Measurements from ENCODE around the gene CNTNAP5.

The CNTNAP5 gene

DNA sequence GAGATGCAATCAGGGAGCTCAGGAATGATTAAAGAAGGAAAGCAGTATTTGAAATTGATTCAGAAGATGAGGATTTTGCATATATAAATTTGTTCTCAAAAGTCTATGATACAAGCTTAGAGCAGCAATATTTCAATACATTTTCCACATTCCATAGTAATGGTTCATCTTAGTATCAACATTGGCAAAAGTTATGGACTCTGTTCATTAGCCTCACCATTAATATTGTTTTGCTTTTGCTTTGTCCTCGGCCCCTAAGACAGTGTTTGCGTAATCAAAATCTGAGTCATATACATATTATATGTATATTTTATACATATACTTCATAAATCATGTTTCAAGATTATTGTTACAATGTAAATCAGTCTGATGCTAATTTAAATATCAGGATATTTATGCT lies 176.6 kb downstream of the CNTNAP5 start:
- H3K4me1 ChIP-seq, result no peaks in the 10 kb centered on the region
- no peaks in the 10 kb centered on the region for H3K36me3 ChIP-seq (ENCODE audit: control insufficient read depth, insufficient read depth, low read length)

DNA sequence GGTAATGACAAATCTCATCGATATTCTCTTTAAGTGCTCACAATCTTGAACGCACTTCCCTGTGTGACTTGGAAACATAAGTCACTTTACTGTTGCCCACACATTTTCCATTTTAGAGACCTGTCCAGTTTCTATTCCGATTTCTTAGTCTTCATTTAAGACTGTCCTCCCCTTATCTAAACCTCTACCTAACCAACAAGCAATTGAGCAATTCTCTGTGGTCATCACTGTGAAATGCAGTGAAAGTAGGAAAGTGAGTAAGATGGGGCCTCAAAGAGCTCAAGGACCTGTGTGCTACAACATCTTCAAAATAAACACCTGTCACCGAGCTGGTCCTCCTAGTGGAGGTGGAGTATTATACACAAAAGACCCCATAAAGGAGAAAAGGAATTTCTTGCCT lies 184.4 kb downstream of the CNTNAP5 start:
- H3K4me1 ChIP-seq, result no peaks in the 10 kb centered on the region
- no peak overlapping the region for H3K27ac ChIP-seq
- H3K9ac ChIP-seq, result no peak overlapping the region
- no peak overlapping the region for H3K4me3 ChIP-seq (ENCODE audit: low read depth, low read length)
- no peaks in the 10 kb centered on the region for H3K36me3 ChIP-seq (ENCODE audit: control insufficient read depth, insufficient read depth, low read length)
- H3K4me2 ChIP-seq (ENCODE audit: low read length), result no peak overlapping the region
- TF ChIP-seq, protein P1, sequence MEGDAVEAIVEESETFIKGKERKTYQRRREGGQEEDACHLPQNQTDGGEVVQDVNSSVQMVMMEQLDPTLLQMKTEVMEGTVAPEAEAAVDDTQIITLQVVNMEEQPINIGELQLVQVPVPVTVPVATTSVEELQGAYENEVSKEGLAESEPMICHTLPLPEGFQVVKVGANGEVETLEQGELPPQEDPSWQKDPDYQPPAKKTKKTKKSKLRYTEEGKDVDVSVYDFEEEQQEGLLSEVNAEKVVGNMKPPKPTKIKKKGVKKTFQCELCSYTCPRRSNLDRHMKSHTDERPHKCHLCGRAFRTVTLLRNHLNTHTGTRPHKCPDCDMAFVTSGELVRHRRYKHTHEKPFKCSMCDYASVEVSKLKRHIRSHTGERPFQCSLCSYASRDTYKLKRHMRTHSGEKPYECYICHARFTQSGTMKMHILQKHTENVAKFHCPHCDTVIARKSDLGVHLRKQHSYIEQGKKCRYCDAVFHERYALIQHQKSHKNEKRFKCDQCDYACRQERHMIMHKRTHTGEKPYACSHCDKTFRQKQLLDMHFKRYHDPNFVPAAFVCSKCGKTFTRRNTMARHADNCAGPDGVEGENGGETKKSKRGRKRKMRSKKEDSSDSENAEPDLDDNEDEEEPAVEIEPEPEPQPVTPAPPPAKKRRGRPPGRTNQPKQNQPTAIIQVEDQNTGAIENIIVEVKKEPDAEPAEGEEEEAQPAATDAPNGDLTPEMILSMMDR (IDR thresholded peaks at IDR 0.05), result no peak
- no peaks in the 10 kb centered on the region for H3K79me2 ChIP-seq
- no peak overlapping the region for H2AFZ ChIP-seq
- H3K27me3 ChIP-seq (ENCODE audit: control insufficient read depth, insufficient read depth, low read length), result no peaks in the 10 kb centered on the region
- H3K9me3 ChIP-seq (ENCODE audit: control insufficient read depth, low read length), result no peaks in the 10 kb centered on the region

More for the DNA sequence above, 176.6 kb downstream of the CNTNAP5 start:
- no peak overlapping the region for H3K27ac ChIP-seq
- no peak overlapping the region for H3K4me2 ChIP-seq (ENCODE audit: low read length)
- H2AFZ ChIP-seq, result no peak overlapping the region
- H3K9ac ChIP-seq, result no peak overlapping the region
- no peaks in the 10 kb centered on the region for H3K27me3 ChIP-seq (ENCODE audit: control insufficient read depth, insufficient read depth, low read length)
- H3K9me3 ChIP-seq (ENCODE audit: control insufficient read depth, low read length), result no peaks in the 10 kb centered on the region
- H3K79me2 ChIP-seq, result no peaks in the 10 kb centered on the region
- TF ChIP-seq, protein P1 (IDR thresholded peaks at IDR 0.05), result no peak
- H3K4me3 ChIP-seq (ENCODE audit: low read depth, low read length), result no peak overlapping the region

DNA sequence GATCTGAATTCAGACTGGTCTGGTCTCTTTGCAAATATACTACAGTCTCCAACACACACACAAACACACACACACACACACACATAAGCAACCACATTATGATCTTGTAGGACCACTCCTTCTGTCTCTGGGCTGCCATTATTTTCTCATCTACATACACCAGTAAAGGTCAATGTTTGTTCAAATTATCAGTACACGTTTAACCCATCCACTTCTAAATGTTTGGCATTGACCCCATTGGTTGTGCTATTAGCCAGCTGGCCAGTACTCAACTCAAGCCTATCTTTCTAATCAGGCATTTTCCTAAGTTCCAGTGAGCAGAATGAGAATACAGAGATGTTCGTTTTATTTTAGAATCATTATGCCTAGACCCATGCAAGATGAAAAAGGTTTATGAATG lies 186.4 kb downstream of the CNTNAP5 start:
- TF ChIP-seq, protein P1 (IDR thresholded peaks at IDR 0.05), result no peak
- H3K9me3 ChIP-seq (ENCODE audit: control insufficient read depth, low read length), result no peaks in the 10 kb centered on the region
- H3K4me2 ChIP-seq (ENCODE audit: low read length), result no peak overlapping the region

DNA sequence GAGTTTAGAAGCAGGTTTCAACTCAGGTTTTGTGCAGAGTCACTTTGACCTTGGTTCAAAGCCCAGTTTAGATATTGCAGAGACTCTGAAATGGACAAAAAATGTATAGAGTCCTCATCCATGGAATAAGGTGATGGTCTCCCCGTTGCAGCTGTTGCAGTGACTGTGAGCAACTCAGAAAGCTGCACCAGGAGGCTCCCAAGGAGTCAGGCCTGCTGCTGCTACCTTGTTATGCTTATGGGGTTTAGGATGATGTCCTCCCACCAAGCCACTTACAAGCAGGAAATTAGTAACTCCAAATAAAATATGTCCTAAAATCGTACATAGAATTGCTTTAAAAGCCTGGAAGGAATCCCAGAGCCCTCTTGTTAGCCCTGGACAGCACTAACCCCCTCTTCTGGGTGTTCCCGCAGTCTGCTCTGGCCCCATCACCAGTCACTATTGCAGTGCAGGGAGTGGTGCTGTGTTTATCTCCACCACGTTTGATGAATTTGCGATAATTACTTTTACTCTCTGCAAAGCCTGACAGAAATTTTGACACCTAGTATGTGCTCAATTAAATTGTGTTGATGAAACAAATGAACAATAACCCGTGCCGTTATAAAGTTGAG lies 189.0 kb downstream of the CNTNAP5 start:
- no peak overlapping the region for H3K4me2 ChIP-seq (ENCODE audit: low read length)
- H3K27me3 ChIP-seq (ENCODE audit: control insufficient read depth, insufficient read depth, low read length), result no peaks in the 10 kb centered on the region
- no peaks in the 10 kb centered on the region for H3K9me3 ChIP-seq (ENCODE audit: control insufficient read depth, low read length)
- no peaks in the 10 kb centered on the region for H3K4me1 ChIP-seq
- H3K9ac ChIP-seq, result no peak overlapping the region
- H3K4me3 ChIP-seq (ENCODE audit: low read depth, low read length), result no peak overlapping the region
- no peaks in the 10 kb centered on the region for H3K79me2 ChIP-seq
- H3K27ac ChIP-seq, result no peak overlapping the region
- no peak overlapping the region for H2AFZ ChIP-seq
- no peaks in the 10 kb centered on the region for H3K36me3 ChIP-seq (ENCODE audit: control insufficient read depth, insufficient read depth, low read length)
- TF ChIP-seq, protein P1 (IDR thresholded peaks at IDR 0.05), result no peak

More for the DNA sequence above, 186.4 kb downstream of the CNTNAP5 start:
- Histone ChIP-seq H2AFZ (no peak overlapping the region), H3K79me2 (no peaks in the 10 kb centered on the region), H3K27me3 (ENCODE audit: control insufficient read depth, insufficient read depth, low read length) (no peaks in the 10 kb centered on the region), H3K4me3 (ENCODE audit: low read depth, low read length) (no peak overlapping the region), H3K36me3 (ENCODE audit: control insufficient read depth, insufficient read depth, low read length) (no peaks in the 10 kb centered on the region), H3K4me1 (no peaks in the 10 kb centered on the region), H3K9ac (no peak overlapping the region), H3K27ac (no peak overlapping the region)

GRCh38 chr2:124246170-124246569 lies 221.1 kb downstream of the CNTNAP5 start:
- Histone ChIP-seq H3K27ac (no peak overlapping the region), H3K9ac (no peak overlapping the region), H3K27me3 (ENCODE audit: control insufficient read depth, insufficient read depth, low read length) (no peaks in the 10 kb centered on the region), H3K36me3 (ENCODE audit: control insufficient read depth, insufficient read depth, low read length) (no peaks in the 10 kb centered on the region), H3K79me2 (no peaks in the 10 kb centered on the region), H3K9me3 (ENCODE audit: control insufficient read depth, low read length) (no peaks in the 10 kb centered on the region), H2AFZ (no peak overlapping the region), H3K4me3 (ENCODE audit: low read depth, low read length) (no peak overlapping the region), H3K4me1 (no peaks in the 10 kb centered on the region), H3K4me2 (ENCODE audit: low read length) (no peak overlapping the region)
- TF ChIP-seq, protein P1 (IDR thresholded peaks at IDR 0.05), result no peak
